ENCODE measurements around the gene REXO1. TPM values are rescaled to one million over a fixed set of nuclear protein-coding genes. Genes with fewer than 3 reads are reported as not detected.

REXO1 gene
- total and polyA plus RNA-seq, 2 donors from 2014 or later = 12.1 to 36.8 TPM

GRCh38 chr19:1786668-1787067 lies 61.6 kb downstream of the REXO1 start:
- DNase-seq = no peak
- FAIRE-seq = no peak
- intact Hi-C loops (cut with DNase I) = no loop called here
- no peaks in the 10 kb centered on the region for H3K4me1 ChIP-seq (ENCODE audit: control insufficient read depth in 2 of 3, insufficient read depth in 2 of 3, low read depth in 1 of 3, low read length in 3 of 3)
- H3K9me3 ChIP-seq (ENCODE audit: control insufficient read depth in 2 of 3, insufficient read depth in 1 of 3, low read length in 3 of 3) = peaks cover 0 to 12% (median 4%) of the 10 kb centered on the region in 3 donors
- no peak overlapping the region for H3K9ac ChIP-seq (ENCODE audit: low read length in 3 of 3)
- no peak for TF ChIP-seq CTCF (IDR thresholded peaks at IDR 0.05; ENCODE audit: borderline replicate concordance, extremely low read depth, insufficient read depth)
- H3K4me3 ChIP-seq (ENCODE audit: low read length in 3 of 3) = no peak overlapping the region
- H3K27ac ChIP-seq (ENCODE audit: low read depth in 2 of 2, low read length in 2 of 2) = no peak overlapping the region
- H3K27me3 ChIP-seq (ENCODE audit: control insufficient read depth, insufficient read depth, low read length) = peaks cover 7% of the 10 kb centered on the region
- no peaks in the 10 kb centered on the region for H3K36me3 ChIP-seq (ENCODE audit: control insufficient read depth in 2 of 3, insufficient read depth in 3 of 3, low read length in 3 of 3)

GRCh38 chr19:1785310-1785709 lies 63.0 kb downstream of the REXO1 start:
- Histone ChIP-seq H3K36me3 (ENCODE audit: control insufficient read depth in 2 of 3, insufficient read depth in 3 of 3, low read length in 3 of 3) (no peaks in the 10 kb centered on the region), H3K9me3 (ENCODE audit: control insufficient read depth in 2 of 3, insufficient read depth in 1 of 3, low read length in 3 of 3) (peaks cover 0 to 15% (median 5%) of the 10 kb centered on the region in 3 donors), H3K9ac (ENCODE audit: low read length in 3 of 3) (no peak overlapping the region), H3K4me3 (ENCODE audit: low read length in 3 of 3) (no peak overlapping the region), H3K4me1 (ENCODE audit: control insufficient read depth in 2 of 3, insufficient read depth in 2 of 3, low read depth in 1 of 3, low read length in 3 of 3) (no peaks in the 10 kb centered on the region), H3K27ac (ENCODE audit: low read depth in 2 of 2, low read length in 2 of 2) (no peak overlapping the region), H3K27me3 (ENCODE audit: control insufficient read depth, insufficient read depth, low read length) (peaks cover 9% of the 10 kb centered on the region)
- DNase-seq = no peak
- TF ChIP-seq CTCF (IDR thresholded peaks at IDR 0.05; ENCODE audit: borderline replicate concordance, extremely low read depth, insufficient read depth) = no peak
- no peak for FAIRE-seq
- intact Hi-C loops (cut with DNase I) = no loop called here

GRCh38 chr19:1783874-1784273 lies 64.4 kb downstream of the REXO1 start:
- Histone ChIP-seq H3K4me1 (ENCODE audit: control insufficient read depth in 2 of 3, insufficient read depth in 2 of 3, low read depth in 1 of 3, low read length in 3 of 3) (no peaks in the 10 kb centered on the region), H3K27me3 (ENCODE audit: control insufficient read depth, insufficient read depth, low read length) (peaks cover 15% of the 10 kb centered on the region), H3K36me3 (ENCODE audit: control insufficient read depth in 2 of 3, insufficient read depth in 3 of 3, low read length in 3 of 3) (no peaks in the 10 kb centered on the region), H3K9ac (ENCODE audit: low read length in 3 of 3) (no peak overlapping the region), H3K4me3 (ENCODE audit: low read length in 3 of 3) (no peak overlapping the region), H3K27ac (ENCODE audit: low read depth in 2 of 2, low read length in 2 of 2) (no peak overlapping the region), H3K9me3 (ENCODE audit: control insufficient read depth in 2 of 3, insufficient read depth in 1 of 3, low read length in 3 of 3) (peaks cover 0 to 15% (median 5%) of the 10 kb centered on the region in 3 donors)
- no peak for TF ChIP-seq CTCF (IDR thresholded peaks at IDR 0.05; ENCODE audit: borderline replicate concordance, extremely low read depth, insufficient read depth)
- DNase-seq = no peak
- FAIRE-seq = no peak
- intact Hi-C loops (cut with DNase I) = no loop called here

- intact Hi-C loops (cut with DNase I) = no loop called here
- Histone ChIP-seq H3K27ac (ENCODE audit: low read depth in 2 of 2, low read length in 2 of 2) (no peak overlapping the region), H3K9ac (ENCODE audit: low read length in 3 of 3) (no peak overlapping the region), H3K4me3 (ENCODE audit: low read length in 3 of 3) (no peak overlapping the region), H3K4me1 (ENCODE audit: control insufficient read depth in 2 of 3, insufficient read depth in 2 of 3, low read depth in 1 of 3, low read length in 3 of 3) (no peaks in the 10 kb centered on the region), H3K9me3 (ENCODE audit: control insufficient read depth in 2 of 3, insufficient read depth in 1 of 3, low read length in 3 of 3) (peaks cover 0 to 15% (median 5%) of the 10 kb centered on the region in 3 donors), H3K27me3 (ENCODE audit: control insufficient read depth, insufficient read depth, low read length) (peaks cover 14% of the 10 kb centered on the region), H3K36me3 (ENCODE audit: control insufficient read depth in 2 of 3, insufficient read depth in 3 of 3, low read length in 3 of 3) (no peaks in the 10 kb centered on the region)
- no peak for FAIRE-seq
- no peak for DNase-seq
- no peak for TF ChIP-seq CTCF (IDR thresholded peaks at IDR 0.05; ENCODE audit: borderline replicate concordance, extremely low read depth, insufficient read depth)
These were observed 64.9 kb downstream of the REXO1 start for GRCh38 chr19:1783354-1783753.
